HS-27A (cell line): ENCODE data around the gene DDN.
A peak's percentile ranks its signal among the peaks of the same experiment; 100 is the strongest.

ENCODE experiments used
- DNase-seq: peaks from one replicate; pipeline ENCODE4 v3.0.0-alpha.2; 2012; ENCODE audit warnings: low read depth, missing footprints

Gene DDN

DNA sequence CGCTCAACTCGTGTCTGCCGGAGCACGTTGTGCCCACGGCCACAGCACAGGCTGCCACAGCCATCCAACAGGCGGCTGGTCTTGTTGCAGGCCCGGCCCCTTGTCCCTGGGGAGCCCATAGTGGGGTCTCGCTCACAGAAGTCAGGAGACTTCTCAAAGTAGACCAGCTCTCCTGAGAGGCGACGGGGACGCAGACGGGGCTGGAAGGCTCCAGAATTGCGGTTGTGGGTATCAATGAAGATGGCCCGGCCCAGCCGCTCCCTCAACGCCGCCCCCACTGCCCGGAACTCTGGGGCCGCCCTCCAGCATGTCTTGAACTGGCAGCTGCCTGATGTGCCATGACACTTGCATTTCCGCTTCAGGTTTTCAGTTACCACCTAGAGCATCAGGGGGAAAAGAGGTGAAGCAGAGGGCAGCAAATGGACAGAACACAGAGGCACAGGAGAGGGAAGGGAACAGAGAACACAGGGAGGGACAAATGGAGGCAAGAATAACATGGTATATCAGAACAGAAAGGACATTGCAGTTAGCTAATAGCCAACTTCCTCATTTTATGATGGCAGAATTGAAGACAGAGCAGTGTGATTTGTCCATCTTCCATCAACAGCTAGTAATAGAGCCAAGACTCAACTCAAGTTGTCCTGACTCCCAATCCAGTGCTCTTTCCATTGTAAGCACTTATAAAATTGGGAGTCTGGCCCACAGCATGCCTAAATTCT lies 32.8 kb downstream of the DDN start:
- DNase-seq, result no peak

DNA sequence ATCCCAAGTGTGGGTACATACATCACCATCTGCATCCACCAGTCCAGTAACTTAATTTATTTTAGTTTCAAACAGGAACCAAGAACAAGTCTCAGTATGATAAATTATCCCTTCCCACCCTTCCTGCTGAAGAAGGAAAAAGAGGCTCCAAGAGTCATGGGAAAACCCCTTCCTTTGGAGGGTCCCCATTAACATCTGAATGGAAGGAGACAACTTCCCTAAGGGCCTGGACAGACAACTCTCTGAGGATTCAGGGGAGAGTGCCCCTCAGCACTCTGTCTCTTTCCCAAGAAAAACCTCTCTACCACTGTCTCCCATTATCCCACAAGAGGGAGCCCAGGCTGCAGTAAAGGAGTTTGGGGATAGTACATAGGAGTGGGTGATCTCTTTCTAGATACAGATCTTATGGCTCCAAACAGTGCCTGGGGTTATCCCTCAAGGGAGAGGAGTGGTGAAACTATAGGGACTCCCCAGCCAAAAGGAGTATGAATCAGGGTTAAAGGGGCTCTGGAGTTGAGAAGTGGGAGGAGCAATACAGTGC lies 33.8 kb downstream of the DDN start:
- no peak for DNase-seq

DNA sequence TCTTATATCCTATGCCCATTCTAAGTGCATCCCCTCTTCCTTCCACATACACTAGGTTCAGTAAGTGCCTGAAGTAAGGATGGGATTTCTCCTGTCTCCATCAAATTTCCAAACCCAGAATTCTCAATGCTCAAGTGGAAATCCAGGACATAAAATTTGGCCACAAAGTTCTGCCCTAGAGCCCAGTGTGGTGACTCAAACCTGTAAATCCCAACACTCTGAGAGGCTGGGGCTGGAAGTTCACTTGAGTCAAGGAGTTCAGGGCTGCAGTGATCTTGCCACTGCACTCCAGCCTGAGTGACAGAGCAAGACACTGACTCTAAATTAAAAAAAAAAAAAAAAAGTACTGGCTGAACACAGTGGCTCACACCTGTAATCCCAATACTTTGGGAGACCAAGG lies 37.4 kb downstream of the DDN start:
- DNase-seq, result no peak

DNA sequence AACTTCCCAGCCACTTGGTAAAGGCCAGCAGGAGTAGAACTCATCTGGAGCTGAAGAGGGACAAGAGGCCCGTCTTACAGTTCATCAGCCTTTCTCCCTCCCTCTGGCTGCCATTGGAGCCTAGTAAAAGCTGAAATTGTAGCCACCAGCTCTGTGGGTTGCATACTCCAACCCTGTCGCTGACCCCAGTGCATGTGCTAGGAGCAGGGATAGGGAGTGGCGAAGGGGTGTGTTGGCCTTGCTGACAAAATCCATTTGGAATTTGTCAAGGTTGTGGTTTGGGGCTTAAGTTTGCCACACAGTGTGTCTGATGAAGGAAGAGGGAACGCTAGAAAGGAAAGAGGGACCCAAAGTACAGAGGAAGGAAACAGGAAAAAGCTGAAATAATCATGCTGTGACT lies 37.8 kb downstream of the DDN start:
- DNase-seq, result peak; percentile 54

DNA sequence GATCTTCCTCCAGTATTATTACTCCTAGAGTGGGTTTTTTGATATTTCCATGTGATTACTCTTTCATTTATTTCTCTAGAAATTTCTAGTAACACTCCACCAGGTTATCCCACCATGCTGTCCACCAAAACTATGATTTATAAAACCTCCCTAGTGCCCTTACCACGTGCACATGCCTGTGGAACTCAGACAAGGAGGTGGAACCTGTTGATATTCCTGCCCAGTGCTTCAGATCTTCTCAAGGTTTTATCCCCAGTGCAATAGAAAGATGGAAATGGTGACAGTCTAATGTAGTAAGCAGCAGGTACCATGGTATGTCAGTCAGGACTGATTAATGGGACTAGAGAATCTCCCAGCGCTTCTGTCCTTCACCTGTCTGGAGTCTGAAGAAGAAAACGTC lies 38.3 kb downstream of the DDN start:
- DNase-seq, result no peak

DNA sequence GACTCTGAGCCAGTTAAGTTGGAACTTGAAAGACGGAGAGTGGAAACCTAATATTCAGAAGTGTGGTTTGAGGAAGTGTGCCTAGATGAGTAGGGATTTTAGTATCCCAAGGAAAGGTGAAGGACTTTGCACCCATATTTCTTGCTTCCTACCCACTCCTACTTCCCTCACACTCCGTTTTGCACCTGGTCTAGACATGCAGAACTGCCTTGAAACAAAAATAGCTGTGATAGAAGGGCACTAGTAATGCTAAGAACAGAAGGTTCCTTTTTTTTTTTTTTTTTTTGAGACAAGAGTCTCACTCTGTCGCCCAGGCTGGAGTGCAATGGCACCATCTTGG lies 41.2 kb downstream of the DDN start:
- no peak for DNase-seq

DNA sequence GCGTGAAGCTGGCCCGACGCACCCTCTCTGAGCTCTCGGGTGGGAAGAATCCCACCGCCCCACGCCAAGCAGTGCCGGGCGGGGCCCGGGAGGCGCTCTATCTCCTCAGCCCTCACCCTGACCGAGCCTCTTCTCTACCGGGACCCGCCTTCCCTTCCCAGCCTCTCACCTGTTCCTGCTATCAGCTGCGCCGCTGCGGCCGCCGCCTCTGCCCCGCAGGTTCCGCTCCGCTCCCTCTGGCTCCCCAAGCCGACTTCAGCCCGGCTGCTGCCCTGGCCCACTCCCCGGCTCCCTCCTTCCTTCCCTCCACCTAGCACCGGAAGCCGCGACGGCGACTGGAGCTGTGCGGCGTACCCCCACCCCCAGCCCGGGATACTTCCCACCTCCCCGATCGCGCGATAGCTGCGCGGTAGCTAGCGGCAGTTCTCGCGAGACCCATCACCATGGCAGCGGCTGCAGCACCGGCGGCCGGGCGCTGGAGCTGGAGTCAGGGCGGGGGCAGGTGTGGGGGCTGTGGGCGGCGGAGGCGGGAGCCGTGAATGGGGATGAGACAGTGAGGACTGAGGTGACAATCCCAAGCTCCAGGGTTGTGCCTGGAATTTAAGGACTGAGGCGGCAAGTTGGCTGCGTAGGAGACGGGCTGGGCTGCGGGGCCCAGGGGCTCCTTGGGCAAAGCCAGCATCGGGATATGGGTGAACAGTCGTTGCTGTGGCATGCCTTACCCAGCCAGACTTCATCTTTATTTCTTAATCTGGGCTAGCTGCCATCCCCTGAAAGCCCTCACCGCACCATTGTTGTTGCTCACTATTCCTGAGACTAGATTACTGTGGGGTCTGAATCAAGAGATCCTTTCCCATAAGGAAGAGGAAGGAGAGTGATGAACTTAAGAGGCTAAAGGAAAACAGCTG lies 41.8 kb downstream of the DDN start, which contains the start of gene ARF3:
TSS of gene ARF3 (minus strand) at position 347 of the 908 bp plus-strand sequence. CDS start 16,392 bp downstream, outside the sequence.
- peak; percentile 62 for DNase-seq

DNA sequence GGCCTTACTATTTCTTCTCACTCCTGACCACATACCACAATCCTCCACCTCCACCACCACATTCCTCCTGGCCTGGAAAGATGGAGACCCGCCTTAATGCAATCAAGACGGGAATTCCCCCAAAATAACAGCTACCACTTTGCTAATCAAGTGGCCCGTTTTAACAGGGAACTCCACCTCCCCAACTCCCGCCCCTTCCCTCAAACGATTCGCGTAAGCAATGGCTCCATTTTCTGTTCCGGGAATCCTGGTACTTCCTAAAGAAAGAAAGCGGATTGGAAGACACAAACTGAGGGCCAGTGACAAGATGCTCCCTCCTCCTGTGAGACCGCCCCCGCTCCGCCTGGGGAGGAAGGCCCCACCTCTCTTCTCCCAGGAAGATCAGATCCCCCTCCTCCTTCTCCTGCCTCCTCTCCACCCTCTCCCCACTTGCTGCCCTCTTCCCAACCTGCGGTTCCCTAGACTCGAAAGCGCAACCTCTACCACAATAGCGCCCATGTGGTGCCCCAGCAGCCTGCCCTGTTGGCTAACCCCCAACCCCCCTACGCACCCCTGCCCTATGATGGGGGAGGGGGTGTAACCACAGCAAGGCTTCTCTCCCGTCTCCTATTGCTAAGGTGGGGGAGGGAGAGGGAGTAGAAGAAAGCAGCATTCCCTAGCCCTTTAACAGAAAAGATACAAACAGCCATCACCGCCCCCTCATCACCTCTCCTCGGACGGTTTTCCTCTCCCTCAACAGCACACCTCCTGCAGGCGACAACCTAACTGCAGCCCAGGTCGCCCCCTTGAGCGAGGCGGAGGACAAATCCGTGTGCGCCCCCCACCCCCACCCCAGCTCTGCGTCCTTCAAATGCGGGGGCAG lies 42.7 kb downstream of the DDN start:
- DNase-seq, result peak; percentile 83

DNA sequence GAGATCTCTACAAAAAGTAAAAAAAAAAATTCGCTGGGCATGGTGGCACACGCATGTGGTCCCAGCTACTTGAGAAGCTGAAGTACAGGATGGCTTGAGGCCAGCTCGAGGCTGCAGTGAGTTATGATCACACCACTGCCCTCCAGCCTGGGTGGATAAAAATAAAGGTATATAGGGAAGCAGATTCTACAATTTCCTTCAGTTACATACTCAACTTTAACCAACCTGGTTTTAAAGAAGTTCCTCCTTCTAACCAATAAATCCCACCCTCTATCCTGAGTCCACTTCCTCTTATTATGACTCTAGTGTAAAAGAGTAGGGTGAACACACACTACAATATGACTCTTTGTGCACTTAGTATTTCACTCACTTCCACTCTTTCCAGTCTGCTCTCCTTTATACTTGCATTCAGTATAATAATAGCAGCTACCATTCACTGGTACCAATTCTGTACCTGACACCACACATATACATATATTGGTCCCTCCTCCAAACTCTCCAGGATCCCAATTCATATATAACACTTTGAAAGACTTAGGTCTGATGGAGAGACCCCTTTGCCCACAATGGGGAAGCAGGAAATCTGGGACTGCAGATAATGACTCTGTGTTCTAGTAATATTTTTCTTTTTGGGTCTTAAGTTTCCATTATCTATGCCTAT lies 44.2 kb downstream of the DDN start:
- no peak for DNase-seq

DNA sequence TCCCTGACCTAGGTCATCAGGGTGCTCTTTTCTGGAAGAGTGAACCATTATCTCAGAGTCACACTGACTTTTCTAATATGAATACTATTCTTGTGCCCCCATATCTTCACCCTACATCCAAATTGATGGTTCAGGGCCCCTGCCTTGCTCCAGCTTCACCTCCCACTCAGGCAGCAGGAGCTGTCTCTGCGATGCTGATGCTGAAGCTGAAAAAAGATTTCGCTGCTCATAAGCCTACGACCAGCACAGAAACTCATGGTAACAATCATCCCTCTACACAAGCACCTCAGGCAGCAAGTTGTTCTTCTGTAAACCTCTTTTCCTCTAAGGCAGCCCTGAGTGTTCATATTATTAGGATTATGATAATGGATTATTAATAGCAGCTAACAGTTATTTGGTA lies 45.1 kb downstream of the DDN start:
- no peak for DNase-seq

DNA sequence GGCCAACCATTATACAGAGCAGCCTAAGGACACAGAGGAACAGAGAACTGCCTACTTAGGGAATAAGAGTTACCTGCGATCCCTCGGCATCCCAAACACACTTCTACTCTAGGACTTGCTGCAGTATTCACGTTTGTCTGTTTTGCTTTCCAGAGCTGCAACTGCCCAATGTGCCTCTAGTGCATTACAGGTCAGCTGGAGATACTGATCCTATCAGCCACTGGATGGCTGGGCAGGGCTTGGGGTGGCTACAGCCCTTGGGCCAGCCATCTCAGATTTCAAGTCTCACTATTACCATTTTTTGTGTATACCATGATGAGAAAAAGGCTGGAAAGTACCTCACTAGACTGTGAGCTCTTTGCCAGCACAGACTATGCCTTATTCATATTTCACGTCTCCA lies 46.5 kb downstream of the DDN start:
- no peak for DNase-seq

DNA sequence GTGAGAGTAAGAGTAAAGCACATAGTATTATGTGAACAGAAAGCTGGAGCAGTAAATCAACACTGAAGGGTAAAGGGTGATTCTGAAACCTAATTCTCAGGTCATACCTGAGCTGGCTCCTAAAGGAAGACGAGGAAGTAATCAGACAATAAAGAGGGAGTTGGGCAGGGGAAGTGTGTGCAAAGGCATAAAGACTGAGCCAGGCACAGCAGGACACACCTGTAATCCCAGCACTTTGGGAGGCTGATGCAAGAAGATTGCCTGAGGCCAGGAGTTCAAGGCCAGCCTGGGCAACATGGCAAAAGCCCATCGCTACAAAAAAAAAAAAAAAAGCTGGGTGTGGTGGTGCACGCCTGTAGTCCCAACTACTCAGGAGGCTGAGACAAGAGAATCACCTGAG lies 51.4 kb downstream of the DDN start:
- DNase-seq, result no peak

DNA sequence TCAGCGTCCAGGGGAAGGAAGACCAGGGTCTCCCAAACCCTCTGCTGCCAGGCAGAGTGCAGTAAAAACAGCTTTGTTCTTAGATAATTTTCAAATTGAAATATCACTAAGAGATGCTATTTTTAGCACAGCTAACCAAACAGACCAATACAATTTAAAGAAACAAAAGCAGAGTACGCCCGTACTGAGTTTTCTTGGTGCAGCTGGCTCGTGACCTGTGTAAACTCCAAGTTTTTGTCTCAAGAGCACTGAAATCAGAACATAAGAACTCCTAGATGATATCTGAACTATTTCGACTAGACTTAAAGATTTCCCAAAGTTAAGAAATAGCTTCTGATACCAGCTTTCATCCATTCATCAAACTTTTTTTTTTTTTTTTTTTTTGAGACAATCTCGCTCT lies 52.2 kb downstream of the DDN start:
- no peak for DNase-seq

DNA sequence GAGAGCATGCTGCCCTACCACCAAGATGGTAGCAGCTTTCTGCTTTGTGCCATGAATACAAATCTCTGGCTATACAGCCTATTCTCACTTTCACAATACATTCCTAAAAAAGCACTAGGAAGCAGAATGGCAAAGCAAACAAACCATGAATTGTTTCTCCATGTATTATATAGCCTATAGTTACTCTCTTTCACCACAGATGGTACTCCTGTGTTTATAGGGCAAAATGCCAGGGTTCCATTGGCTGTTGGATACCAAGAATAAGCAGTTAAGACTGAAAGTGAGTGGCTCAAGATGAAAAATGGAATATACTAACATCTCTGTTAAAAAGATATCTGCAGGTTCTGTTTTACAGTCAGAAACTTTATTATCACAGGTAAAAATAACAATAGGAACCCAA lies 53.0 kb downstream of the DDN start:
- DNase-seq, result no peak
